EH (cell line): ENCODE data around the gene RALB.
"Not testable (repeated sequence)": the region's sequence is repeated elsewhere in the genome, so short reads cannot be mapped to it uniquely, and the experiment has no call there.

Experiments used
- DNase-seq: peaks from one replicate; pipeline ENCODE4 v3.0.0-alpha.2; 2015; ENCODE audit warnings: low read depth

RALB gene

DNA sequence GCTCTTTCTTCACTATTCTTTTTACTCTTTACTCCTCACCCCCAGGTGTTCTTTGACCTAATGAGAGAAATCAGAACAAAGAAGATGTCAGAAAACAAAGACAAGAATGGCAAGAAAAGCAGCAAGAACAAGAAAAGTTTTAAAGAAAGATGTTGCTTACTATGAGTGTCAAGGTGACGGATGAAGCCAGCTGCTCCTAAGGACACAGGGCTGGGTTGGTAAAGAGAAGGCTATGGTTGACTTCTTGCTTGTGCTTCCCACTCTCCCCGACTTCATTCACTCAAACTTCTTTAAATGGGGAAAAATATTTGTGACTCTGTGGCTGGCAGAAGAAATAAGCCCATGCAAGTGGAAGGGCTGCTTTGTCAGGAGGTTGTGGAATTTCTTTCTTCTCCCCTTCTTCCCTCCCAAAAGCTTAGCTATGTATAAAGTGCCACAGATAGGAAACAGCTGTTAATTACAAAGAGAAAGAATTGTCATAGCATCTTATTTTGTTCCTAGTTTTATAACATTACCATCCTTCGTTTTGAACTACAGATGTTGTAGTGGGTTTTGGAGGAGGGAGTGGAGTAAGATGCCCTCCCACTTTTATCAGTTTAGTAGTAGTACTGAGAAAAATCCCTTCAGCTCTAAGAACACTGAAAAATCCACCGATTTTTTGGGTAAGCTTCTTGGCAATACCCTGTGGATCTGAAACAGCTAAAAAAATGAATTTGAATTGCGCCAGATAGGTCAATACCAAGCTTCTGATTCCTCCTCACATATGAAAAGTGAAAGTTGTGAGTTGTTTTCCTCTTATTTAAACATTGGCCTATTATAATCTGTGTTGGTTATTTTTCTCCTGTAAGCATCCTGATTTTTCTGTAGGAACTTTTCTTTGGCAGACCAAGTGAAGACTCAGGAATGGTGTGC, 40.7 kb downstream of the RALB start:
- DNase-seq, result no peak

DNA sequence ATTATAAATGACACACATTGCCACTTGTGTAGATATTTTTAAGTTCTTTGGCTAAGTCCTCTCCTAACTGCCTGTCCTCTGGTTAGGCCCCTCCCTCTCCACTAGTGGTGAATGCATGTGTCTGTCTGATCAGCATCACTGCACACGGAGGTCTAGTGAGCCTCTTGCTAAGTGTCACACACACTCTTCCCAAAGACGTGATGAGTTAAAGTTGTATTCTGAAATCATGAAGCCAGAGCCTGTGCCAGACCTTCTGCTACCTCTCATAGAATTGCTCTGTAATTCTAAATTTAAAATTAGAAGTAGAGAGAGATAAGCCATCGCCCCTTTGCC, 41.3 kb downstream of the RALB start:
- DNase-seq, result no peak

DNA sequence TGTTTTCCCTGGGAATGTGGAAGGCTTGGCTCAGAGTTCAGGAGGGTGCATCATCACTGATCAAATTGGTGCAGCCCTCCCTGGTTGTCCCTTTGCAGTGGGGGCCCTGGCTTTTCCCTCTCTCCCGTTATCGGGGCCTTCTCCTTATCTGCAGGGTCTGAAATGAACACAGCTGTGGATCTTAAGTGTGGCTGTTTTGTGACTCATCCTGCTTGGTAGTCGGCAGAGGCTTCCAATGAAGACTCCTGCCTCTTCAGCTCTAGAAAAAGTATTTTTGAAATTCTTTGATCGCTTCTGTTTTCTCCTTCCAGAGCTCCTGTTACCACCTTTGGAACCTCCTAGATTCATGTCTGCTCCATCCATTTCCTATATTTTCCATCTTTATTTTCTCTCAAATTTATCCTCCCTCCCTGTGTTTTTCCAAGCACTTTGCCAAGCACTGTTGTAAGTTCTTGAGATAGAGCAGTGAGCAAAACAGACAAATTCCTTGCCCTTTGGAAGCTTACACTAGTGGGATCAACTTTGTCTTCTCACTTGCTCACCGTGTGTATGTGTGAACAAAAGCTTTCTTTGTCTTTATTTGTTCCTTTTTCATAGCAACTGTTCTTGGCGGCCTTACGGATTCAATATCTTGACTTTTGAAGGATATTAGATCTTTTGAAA, 45.7 kb downstream of the RALB start:
- peak; percentile 64 for DNase-seq

DNA sequence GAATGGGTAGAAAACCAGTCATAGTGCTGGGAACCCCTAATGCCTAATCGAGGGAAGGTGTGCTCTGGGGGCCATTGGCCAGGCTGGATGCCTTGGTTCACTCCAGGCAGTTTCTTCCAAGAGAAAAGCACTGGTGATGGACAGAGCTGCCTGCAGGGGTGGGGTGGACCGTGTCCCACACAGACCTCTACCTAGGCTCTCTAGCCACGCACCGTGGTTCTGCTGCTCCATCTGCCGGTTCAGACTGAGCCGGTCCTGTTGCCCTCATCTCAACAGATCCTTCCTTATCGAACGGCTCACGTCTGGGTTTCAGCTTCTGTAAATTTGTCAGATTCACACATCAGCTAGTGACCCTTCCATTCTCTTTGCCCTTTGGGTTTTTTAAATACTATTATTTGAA, 46.4 kb downstream of the RALB start:
- DNase-seq, result no peak

DNA sequence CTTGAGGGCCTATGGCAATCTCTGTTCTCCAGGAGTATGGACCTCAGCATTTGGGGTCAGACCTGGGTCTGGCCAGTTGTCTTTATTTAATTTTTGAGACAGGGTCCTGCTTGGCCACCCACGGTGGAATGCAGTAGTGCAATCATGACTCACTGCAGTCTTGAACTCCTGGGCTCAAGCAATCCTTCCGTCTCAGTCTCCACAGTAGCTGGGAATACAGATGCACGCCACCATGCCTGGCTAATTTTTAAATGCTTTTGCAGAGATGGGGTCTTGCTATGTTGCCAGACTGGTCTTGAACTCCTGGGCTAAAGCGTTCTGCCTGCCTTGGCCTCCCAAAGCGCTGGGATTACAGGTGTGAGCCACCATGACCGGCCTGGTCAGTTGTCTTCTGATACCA, 46.9 kb downstream of the RALB start:
- DNase-seq, result no peak

DNA sequence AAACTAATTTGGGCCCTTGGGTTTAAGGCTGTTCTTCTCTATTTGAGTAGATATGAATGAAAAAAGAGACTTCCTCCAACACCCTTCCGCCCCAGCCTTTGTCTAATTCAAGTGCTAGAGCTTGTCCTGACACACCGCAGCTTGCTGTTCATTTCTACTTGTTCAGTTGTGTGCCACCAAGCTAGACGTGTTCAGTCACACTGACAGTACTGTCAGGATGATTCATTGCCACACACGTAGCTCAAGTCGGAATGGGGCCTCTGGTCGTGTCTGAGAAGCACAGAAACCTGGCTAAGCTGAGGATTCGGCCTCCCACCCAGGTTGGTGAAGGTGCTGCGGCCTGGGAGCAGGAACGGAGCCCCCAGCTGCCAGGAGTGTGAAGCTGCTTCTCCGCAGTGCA, 47.7 kb downstream of the RALB start:
- no peak for DNase-seq

DNA sequence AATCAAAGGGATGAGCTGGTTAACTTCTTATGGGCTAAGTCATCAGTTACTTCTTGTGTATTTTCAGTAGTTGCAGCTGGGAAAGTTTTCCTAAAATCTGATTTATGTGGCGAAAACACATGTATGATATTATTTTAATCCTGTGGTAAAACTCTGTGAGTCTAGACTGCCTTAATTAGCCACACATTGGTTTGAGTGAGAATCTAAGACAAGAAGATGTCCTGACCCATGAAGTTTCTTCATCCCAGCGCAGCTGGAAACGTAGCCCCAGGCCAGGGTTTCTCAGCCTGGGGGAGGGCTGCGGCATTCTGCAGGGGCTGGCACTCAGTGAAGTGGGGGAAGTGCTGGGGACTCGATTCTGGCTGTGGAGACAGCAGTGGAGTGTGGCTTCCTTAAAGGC, 48.6 kb downstream of the RALB start:
- DNase-seq, result no peak

DNA sequence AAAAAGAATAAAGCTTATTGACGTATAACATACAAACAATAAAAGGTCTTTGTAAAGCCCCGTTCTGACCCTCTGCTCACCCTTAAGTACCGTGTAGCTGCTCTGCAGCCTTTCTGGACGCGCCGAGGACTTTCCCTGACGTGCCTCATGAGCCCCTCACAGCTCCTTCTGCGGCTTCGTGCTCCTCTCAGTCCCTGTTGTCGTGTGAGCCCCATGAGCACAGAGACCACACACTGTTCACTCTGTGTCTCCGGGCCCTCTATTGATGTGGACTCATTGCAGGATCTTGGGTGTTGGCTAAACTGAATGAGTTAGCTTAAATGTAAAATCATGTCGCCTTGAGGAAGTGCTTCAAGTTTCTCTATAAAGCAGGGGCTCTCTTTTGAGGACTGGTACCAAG, 49.6 kb downstream of the RALB start:
- DNase-seq, result no peak

DNA sequence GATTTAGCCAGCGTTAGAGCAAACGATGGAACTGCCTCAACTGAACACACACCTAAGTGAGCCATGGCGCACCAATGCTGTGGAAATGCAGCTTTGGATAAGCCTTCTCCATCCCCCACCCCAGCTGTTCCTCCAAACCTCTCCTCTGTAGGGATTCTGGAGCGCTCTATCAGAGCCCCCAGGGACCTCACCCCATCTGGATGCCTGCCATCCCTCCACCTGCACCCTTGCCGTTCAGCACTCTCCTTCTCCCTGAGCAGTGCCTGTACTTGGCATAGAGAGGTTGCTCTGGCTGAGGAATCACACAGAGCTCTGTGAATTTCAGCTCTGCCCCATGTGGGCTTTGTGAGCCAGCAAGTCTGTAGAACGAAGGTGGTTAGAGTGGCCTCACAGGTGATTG, 50.5 kb downstream of the RALB start:
- no peak for DNase-seq

DNA sequence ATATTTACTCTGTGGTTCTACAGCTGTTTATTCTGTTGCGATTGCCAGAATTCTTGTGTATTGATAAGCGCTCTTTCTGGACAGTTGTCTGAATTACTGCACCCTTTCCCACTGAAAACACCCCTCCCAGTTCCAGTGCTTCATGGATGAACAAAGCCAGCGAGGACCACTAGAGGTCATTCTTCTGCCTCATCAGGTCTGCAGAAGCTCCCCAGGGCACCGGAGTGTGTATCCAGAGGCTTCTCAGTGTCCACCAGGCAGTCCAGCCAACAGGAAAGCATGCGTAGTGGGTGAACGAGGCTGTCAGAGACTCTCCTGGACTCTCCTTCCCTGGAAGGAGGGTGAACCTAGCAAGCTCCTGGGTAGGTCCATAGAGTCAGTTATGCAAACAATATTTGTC, 52.6 kb downstream of the RALB start:
- peak; percentile 36 for DNase-seq

DNA sequence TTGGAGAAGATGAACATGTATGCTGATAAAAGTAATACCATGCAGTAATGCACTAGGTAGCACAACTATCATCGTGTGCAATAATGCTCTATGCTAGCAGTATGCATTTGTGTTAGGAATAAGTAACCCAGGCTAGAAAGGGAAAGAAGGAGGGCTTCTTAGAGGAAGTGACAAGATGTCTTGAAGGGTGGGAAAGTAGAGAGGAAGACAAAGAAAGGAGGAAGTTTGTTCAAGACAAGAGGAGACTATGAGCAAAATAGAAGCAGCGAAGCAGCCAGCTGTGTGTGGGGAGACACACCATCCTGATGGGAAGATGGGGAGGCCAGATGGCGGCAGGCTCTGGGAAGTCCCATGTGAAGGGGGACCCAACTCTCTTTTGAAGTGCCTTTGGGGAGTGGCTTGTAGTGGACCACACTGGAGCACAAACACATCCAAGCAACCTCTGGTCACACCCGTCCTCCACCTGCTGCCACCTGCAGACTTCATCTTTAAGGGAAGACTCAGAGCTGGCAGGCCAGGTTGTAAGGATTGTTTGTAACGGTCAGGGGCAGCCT, 53.4 kb downstream of the RALB start:
- no peak for DNase-seq

DNA sequence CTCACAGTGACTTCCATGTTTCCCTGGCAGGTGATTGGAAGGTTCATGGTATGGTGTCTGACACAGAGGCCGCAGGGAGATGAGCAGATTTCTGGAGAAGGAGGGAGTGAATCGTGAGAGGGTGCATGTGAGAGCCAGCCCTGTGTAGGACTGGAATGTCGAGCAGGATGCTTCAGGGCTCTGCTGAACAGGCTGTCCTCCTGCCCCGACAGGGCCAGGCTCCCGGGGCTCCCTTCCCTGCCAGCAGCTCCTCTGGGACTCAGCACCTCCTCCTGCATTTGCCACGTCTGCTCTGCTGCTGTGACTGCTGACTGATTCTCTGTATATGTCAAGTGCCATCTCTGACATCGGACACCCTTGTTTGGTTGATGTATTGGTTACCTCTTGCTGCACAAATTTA, 54.8 kb downstream of the RALB start:
- no peak for DNase-seq

DNA sequence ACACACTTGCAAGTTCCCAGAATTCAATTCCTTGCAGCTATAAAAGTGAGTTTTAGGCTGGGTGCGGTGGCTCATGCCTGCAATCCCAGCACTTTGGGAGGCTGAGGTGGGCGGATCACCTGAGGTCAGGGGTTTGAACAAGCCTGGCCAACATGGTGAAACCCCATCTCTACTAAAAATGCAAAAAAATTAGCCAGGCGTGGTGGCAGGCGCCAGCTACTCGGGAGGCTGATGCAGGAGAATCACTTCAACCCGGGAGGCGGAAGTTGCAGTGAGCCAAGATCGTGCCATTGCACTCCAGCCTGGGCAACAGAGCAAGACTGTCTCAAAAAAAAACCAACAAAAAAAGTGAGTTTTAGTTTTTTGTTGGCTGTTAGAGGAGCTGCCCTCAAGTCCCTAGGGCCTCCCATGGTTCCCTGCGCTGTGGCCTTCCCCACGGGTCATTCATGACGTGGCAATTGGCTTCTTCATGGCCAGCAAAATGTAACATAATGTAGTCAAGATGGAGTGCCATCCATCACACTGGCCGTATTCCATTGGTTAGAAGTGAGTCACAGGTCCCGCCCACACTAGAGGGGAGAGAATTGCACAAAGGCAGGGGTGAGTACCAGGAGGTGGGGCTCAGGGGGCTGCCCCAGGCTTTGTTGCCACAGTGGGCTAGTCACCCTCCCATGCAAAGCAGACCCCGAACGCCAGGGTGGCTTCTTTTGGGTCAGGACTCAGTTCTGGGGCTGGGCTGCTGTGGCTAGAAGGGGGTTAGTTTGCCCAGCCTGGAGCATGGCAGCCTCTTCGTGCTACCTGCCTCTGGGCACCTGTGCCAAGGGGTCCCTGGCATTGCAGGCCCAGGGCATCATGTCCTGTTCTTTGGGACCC, 55.6 kb downstream of the RALB start:
- DNase-seq, result no peak

DNA sequence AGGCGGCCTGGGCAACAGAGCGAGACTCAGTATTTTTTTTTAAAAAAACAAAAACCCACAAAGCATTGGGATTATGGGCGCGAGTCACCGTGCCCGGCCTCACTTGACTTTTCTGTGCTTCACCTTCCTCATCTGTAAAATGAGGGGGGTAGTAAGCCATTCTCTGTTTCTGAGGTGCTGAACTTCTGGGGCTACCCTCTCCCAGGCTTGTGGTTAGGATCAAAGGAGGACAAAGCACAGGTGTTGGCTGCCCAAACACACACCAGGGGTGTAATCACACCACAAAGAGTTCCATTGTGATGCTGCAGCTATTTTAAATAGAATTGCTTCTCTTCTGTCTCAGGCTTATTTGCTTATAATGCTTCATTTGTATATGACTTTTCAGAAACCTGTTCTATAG, 57.5 kb downstream of the RALB start:
- DNase-seq, result no peak

DNA sequence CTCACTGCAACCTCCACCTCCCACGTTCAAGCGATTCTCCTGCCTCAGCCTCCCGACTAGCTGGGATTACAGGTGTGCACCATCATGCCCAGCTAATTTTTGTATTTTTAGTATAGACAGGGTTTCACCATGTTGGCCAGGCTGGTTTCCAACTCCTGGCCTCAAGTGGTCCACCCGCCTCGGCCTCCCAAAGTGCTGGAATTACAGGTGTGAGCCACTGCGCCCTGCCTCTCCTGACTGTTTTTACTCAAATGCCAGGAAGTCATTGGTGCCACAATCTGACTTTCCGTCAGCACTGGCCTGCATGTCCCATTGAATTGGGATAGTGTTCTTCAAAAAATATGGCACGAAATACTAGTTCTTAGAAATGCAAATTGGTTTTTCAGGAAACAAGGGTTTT, 58.2 kb downstream of the RALB start:
- not testable (repeated sequence) for DNase-seq

DNA sequence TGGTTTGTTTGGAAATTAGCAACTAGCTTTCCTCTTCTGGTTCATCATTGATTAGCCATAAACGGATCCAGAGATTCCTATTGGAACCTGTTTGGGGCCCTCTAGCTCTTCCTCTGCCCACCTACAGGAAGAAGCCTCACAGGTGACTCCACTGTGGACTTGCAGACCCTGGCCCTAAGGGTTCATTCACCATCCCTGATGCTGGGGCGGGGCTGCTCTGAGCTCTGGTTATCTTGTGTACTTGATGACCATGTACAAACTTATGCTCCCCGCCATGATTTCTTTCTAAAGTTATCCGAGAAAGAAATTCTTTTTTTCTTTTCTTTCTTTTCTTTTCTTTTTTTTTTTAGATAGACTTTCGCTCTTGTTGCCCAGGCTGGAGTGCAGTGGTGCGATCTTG, 59.4 kb downstream of the RALB start:
- DNase-seq, result no peak

DNA sequence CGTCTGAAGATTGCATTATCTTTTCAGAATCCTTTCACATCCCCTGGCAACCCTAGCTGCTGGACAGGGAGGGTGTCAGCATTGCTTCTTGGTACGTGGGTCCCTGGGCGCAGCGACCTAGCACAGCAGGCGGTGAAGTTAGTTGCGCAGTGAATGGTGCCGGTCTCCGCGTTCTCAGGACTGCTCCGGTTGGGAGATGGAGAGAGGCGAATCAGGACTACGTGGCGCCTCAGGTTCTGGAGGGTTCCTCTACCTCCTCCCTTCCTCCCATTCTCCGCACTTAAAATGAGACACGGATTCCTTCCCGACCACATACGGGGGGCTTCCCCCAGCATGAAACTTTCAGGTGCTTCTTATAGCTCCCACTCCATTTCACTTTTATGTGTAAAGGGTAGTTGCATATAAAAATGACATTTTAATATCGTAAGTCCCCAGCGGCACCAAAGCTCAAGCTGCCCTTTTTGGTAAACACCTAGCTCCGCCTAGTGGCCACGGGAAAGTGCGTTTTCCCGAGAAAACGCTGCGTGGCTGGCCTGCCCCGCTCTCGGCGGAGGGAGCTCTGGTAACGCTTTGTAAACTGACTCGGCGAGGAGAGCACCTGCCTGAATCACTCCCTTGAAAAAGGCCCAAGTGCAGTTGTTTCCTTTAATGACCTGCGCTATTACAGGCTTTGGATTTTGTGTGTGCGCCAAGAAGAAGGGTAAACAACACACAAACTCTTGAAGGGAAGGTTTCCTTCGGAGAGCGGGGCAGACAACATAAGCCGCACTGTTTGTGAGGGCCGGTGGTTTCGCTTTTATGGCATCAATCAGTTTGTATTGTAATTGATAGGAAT, 60.4 kb downstream of the RALB start:
- peak; percentile 80 for DNase-seq

DNA sequence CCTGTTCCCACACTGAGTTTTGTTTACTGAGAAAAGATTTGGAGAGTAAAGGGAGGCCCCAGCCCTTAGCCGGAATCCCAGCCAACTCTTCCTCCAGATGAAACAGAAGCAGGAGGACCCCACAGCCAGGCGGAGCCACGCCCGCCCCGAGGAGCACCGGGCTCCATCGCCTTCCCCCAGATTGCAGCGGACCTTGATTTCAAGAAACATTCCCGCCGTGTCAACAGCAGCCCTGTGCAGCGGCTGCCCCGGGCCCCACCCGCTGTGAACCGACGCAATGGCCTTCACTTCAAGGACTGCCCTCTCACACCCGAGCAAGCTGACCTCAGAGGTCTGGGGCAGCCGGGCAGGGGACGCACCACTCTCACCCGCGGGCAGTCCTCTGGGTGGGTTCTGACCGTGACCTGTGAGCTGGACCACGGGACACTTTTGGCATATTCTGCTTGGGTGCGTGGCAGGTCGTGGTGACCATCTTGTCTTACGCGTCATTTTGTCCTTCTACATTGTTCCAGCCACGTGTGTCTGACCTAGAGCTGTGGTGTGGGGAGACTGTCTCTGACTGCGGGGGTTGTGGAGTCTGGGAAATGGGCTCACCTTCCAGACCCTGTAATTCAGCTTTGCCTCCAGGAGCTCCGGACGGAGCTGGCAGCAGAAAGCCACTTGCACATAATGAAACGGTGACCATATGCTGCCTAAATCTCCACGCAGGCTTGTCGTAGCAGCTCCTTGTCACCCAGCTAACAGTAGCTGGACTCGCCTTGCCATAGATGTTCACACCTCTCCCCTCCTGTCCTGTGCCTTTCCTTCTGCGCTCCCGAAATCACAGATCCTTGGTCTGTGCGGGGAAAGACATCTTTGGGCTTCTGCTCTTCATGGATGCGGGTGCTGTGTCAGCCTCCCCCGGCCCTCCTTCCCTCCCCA, 61.3 kb downstream of the RALB start:
- no peak for DNase-seq

DNA sequence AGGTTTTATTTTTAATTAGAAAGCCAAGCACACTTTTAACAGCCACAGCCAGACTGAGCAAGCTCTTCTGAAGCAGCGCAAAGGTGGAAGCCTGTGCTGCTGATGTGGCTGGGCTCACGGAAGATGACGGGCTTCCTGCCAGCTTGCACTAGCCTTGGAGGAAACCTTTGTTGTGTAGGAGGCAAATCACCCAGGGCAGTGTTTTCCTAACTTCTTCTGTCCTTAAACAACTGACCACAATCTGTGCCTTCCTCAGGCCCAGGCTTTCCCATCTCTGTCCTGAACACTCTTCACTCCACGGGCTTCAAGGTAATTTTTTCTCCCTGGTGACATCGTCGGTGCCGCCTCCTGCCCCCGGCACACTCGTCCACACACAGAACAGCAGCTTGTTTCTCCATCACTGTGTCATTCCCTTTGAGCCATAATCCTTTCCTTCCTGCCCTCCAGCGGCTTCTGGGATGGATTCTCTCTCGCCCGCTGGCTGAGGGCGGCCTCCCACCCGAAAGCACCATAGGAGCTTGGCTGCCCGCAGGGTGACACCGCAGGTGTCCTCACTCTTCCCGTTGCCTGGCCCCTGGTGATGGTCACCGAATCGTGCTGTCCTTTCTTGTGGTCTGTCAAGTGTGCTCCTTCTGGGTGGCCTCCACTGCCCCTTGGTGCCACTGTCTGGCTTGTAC, 62.2 kb downstream of the RALB start:
- DNase-seq, result no peak
